Measurements from ENCODE around the gene SERPINE2.

SERPINE2 gene

GRCh38 chr2:223980803-223981202 is 58.3 kb downstream of the SERPINE2 start:
- no peak overlapping the region for H2AFZ ChIP-seq (ENCODE audit: low read length)
- no peaks in the 10 kb centered on the region for H3K36me3 ChIP-seq (ENCODE audit: insufficient read depth, low read length)
- H3K4me3 ChIP-seq (ENCODE audit: low read depth, low read length, poor library complexity, severe bottlenecking) = no peak overlapping the region
- H3K27me3 ChIP-seq (ENCODE audit: insufficient read depth, low read length) = peaks cover 10% of the 10 kb centered on the region; the same call in 1 of the 2 replicates
- no peak for TF ChIP-seq CTCF (IDR thresholded peaks at IDR 0.05; ENCODE audit: low read length)
- TF ChIP-seq EZH2 (IDR thresholded peaks at IDR 0.05; ENCODE audit: borderline replicate concordance, low read length) = no peak
- H3K27ac ChIP-seq (ENCODE audit: low read depth, low read length, poor library complexity, severe bottlenecking) = no peak overlapping the region
- no peaks in the 10 kb centered on the region for H3K9me2 ChIP-seq (ENCODE audit: low read depth, low read length)
- no peaks in the 10 kb centered on the region for H3K9me3 ChIP-seq (ENCODE audit: low read length)
- H3K4me2 ChIP-seq (ENCODE audit: low read length) = no peak overlapping the region
- H3K9ac ChIP-seq (ENCODE audit: low read length) = no peak overlapping the region
- no peaks in the 10 kb centered on the region for H4K20me1 ChIP-seq (ENCODE audit: insufficient read depth, low read length)
- H3F3A ChIP-seq (ENCODE audit: insufficient read depth, low read length) = no peaks in the 10 kb centered on the region
- H3K79me2 ChIP-seq (ENCODE audit: insufficient read depth, low read length) = no peaks in the 10 kb centered on the region
- H3K4me1 ChIP-seq (ENCODE audit: insufficient read depth, low read length, severe bottlenecking) = no peaks in the 10 kb centered on the region

- Histone ChIP-seq H3K79me2 (ENCODE audit: insufficient read depth, low read length) (no peaks in the 10 kb centered on the region), H3F3A (ENCODE audit: insufficient read depth, low read length) (no peaks in the 10 kb centered on the region), H3K36me3 (ENCODE audit: insufficient read depth, low read length) (no peaks in the 10 kb centered on the region), H3K27ac (ENCODE audit: low read depth, low read length, poor library complexity, severe bottlenecking) (no peak overlapping the region), H3K9ac (ENCODE audit: low read length) (no peak overlapping the region), H3K4me2 (ENCODE audit: low read length) (no peak overlapping the region), H3K4me3 (ENCODE audit: low read depth, low read length, poor library complexity, severe bottlenecking) (no peak overlapping the region), H3K4me1 (ENCODE audit: insufficient read depth, low read length, severe bottlenecking) (no peaks in the 10 kb centered on the region), H2AFZ (ENCODE audit: low read length) (no peak overlapping the region), H3K9me3 (ENCODE audit: low read length) (no peaks in the 10 kb centered on the region), H3K9me2 (ENCODE audit: low read depth, low read length) (no peaks in the 10 kb centered on the region), H4K20me1 (ENCODE audit: insufficient read depth, low read length) (no peaks in the 10 kb centered on the region), H3K27me3 (ENCODE audit: insufficient read depth, low read length) (peaks cover 10% of the 10 kb centered on the region; the same call in 1 of the 2 replicates)
- TF ChIP-seq CTCF (IDR thresholded peaks at IDR 0.05; ENCODE audit: low read length) = no peak
- TF ChIP-seq EZH2 (IDR thresholded peaks at IDR 0.05; ENCODE audit: borderline replicate concordance, low read length) = no peak
These were observed 58.7 kb downstream of the SERPINE2 start for GRCh38 chr2:223980397-223980735.

- H3K36me3 ChIP-seq (ENCODE audit: insufficient read depth, low read length) = no peaks in the 10 kb centered on the region
These were observed 59.2 kb downstream of the SERPINE2 start for GRCh38 chr2:223979730-223980396.

More at GRCh38 chr2:223979730-223980396, 59.2 kb downstream of the SERPINE2 start:
- Histone ChIP-seq H2AFZ (ENCODE audit: low read length) (no peak overlapping the region), H4K20me1 (ENCODE audit: insufficient read depth, low read length) (no peaks in the 10 kb centered on the region), H3K4me1 (ENCODE audit: insufficient read depth, low read length, severe bottlenecking) (no peaks in the 10 kb centered on the region), H3K79me2 (ENCODE audit: insufficient read depth, low read length) (no peaks in the 10 kb centered on the region), H3K4me3 (ENCODE audit: low read depth, low read length, poor library complexity, severe bottlenecking) (no peak overlapping the region), H3K9me3 (ENCODE audit: low read length) (no peaks in the 10 kb centered on the region), H3K27me3 (ENCODE audit: insufficient read depth, low read length) (peaks cover 10% of the 10 kb centered on the region; the same call in 1 of the 2 replicates), H3K4me2 (ENCODE audit: low read length) (no peak overlapping the region), H3K27ac (ENCODE audit: low read depth, low read length, poor library complexity, severe bottlenecking) (no peak overlapping the region), H3K9ac (ENCODE audit: low read length) (no peak overlapping the region), H3F3A (ENCODE audit: insufficient read depth, low read length) (no peaks in the 10 kb centered on the region), H3K9me2 (ENCODE audit: low read depth, low read length) (no peaks in the 10 kb centered on the region)
- TF ChIP-seq CTCF (IDR thresholded peaks at IDR 0.05; ENCODE audit: low read length) (no peak), EZH2 (IDR thresholded peaks at IDR 0.05; ENCODE audit: borderline replicate concordance, low read length) (no peak)

Measured in OCI-LY1 (cell line).